Left ventricle myocardium inferior (tissue), 1 donor: Measurements from ENCODE around the gene ACVR1. TPM values are rescaled to one million over a fixed set of nuclear protein-coding genes. Genes with fewer than 3 reads are reported as not detected.

Experiments
- DNase-seq: peaks from one replicate; pipeline ENCODE4 v3.0.0-alpha.2; 2020
- H3K27ac ChIP-seq: fragments of 200-600 bp; replicated peaks from 2 replicates; pipeline ENCODE4 v1.8.0; 2021
- H3K27me3 ChIP-seq: fragments of 200-600 bp; 2 replicates; pipeline ENCODE4 v1.8.0; 2021; ENCODE audit warnings: low read depth
- H3K36me3 ChIP-seq: fragments of 200-600 bp; 2 replicates; pipeline ENCODE4 v1.8.0; 2021
- H3K4me1 ChIP-seq: fragments of 200-600 bp; 2 replicates; pipeline ENCODE4 v1.8.0; 2021
- H3K4me3 ChIP-seq: fragments of 200-600 bp; 2 replicates; pipeline ENCODE4 v1.8.0; 2021; ENCODE audit warnings: mild to moderate bottlenecking, moderate library complexity
- H3K9me3 ChIP-seq: fragments of 200-600 bp; replicated peaks from 2 replicates; pipeline ENCODE4 v1.8.0; 2021
- CTCF ChIP-seq: fragments of 200-600 bp; IDR thresholded peaks from 2 replicates; pipeline ENCODE4 v1.8.0; 2021; ENCODE audit warnings: antibody characterized with exemption, mild to moderate bottlenecking, borderline replicate concordance
- intact Hi-C: fragments of 100-400 bp; cut with micrococcal nuclease; formaldehyde crosslinking; loops from one replicate; pipeline ENCODE4 v1.11.0; 2022
- total RNA-seq: library from RNA; stranded (reverse); fragmentation: NEBNext Ultra II Directional; extraction: Animal tissue kit (Norgen Biotek cat#: 25700); gene quantifications from one replicate; pipeline ENCODE4 v1.2.1, GENCODE V29; 2021
- donor health status: DM: no; HTN: yes; CAD: no; lungs with severe emphysema.

ACVR1 gene
- total RNA-seq, 1 donor from 2014 or later, result 30.6 TPM

GRCh38 chr2:157790780-157791179 lies 85.3 kb downstream of the ACVR1 start:
- no peak for DNase-seq
- H3K27ac ChIP-seq, result peak overlapping the region; percentile 87
- no peaks in the 10 kb centered on the region for H3K36me3 ChIP-seq
- H3K9me3 ChIP-seq, result no peaks in the 10 kb centered on the region
- intact Hi-C loops, result no loop called here
- no peaks in the 10 kb centered on the region for H3K27me3 ChIP-seq
- no peak overlapping the region for H3K4me3 ChIP-seq
- H3K4me1 ChIP-seq, result peaks cover 66% of the 10 kb centered on the region
- TF ChIP-seq CTCF, result no peak

GRCh38 chr2:157789933-157790511 lies 86.1 kb downstream of the ACVR1 start:
- peak; percentile 63 for DNase-seq
- Histone ChIP-seq H3K9me3 (no peaks in the 10 kb centered on the region), H3K4me3 (peak overlapping the region; percentile 34), H3K27me3 (no peaks in the 10 kb centered on the region), H3K27ac (peak overlapping the region; percentile 87), H3K36me3 (no peaks in the 10 kb centered on the region), H3K4me1 (peaks cover 74% of the 10 kb centered on the region)
- no peak for TF ChIP-seq CTCF
- intact Hi-C loops, result loop anchor here (5.0 kb wide), 2 partner anchors 47 to 87 kb away; partner anchors contain the start of gene ACVR1

GRCh38 chr2:157789256-157789655 lies 86.9 kb downstream of the ACVR1 start:
- H3K27ac ChIP-seq, result peak overlapping the region; percentile 87
- H3K9me3 ChIP-seq, result no peaks in the 10 kb centered on the region
- H3K4me1 ChIP-seq, result peaks cover 81% of the 10 kb centered on the region
- peak overlapping the region; percentile 34 for H3K4me3 ChIP-seq
- intact Hi-C loops, result loop anchor here (5.0 kb wide), 2 partner anchors 48 to 88 kb away; partner anchors contain the start of gene ACVR1
- DNase-seq, result no peak
- no peak for TF ChIP-seq CTCF
- H3K27me3 ChIP-seq, result no peaks in the 10 kb centered on the region
- H3K36me3 ChIP-seq, result no peaks in the 10 kb centered on the region

GRCh38 chr2:157788201-157788600 lies 87.9 kb downstream of the ACVR1 start:
- H3K4me1 ChIP-seq, result peaks cover 90% of the 10 kb centered on the region
- no peak for TF ChIP-seq CTCF
- intact Hi-C loops, result loop anchor here (5.0 kb wide), 2 partner anchors 49 to 89 kb away; partner anchors contain the start of gene ACVR1

GRCh38 chr2:157787364-157787938 lies 88.7 kb downstream of the ACVR1 start:
- peaks cover 90% of the 10 kb centered on the region for H3K4me1 ChIP-seq
- no peaks in the 10 kb centered on the region for H3K36me3 ChIP-seq
- no peaks in the 10 kb centered on the region for H3K9me3 ChIP-seq
- H3K4me3 ChIP-seq, result no peak overlapping the region
- H3K27ac ChIP-seq, result peak overlapping the region; percentile 31
- TF ChIP-seq CTCF, result no peak
- DNase-seq, result no peak
- H3K27me3 ChIP-seq, result no peaks in the 10 kb centered on the region
- intact Hi-C loops, result loop anchor here (5.0 kb wide), 2 partner anchors 50 to 90 kb away; partner anchors contain the start of gene ACVR1

More at GRCh38 chr2:157788201-157788600, 87.9 kb downstream of the ACVR1 start:
- no peak overlapping the region for H3K4me3 ChIP-seq
- no peaks in the 10 kb centered on the region for H3K9me3 ChIP-seq
- no peaks in the 10 kb centered on the region for H3K27me3 ChIP-seq
- DNase-seq, result no peak
- no peaks in the 10 kb centered on the region for H3K36me3 ChIP-seq
- H3K27ac ChIP-seq, result peak overlapping the region; percentile 31
